T-helper 1 cell (primary cell): ENCODE data around the gene CORO7.
A peak's percentile ranks its signal among the peaks of the same experiment; 100 is the strongest.

Experiments
- DNase-seq, 5 donors: peaks; one replicate each; pipeline ENCODE4 v3.0.0-alpha.2; 2012 to 2020
- total RNA-seq, 4 donors: gene quantifications; one replicate each; lab custom pipeline; 2026; lab: John Stamatoyannopoulos, UW

CORO7 gene
- 94.2 to 134 (median 105) reads per million in 4 donors for total RNA-seq

- DNase-seq, result peak; percentile 97 to 100 (median 98)
These were observed at the start of gene CORO7 for GRCh38 chr16:4416200-4417032. Gene CORO7, minus strand, starts transcription at chr16:4416596. Its CDS starts 78 bp downstream, at chr16:4416518.

GRCh38 chr16:4463522-4464163 is 47.2 kb upstream of the CORO7 start:
- no peak for DNase-seq

GRCh38 chr16:4461250-4462085 is 45.1 kb upstream of the CORO7 start:
- DNase-seq, result no peak

GRCh38 chr16:4460936-4461249 is 44.5 kb upstream of the CORO7 start:
- DNase-seq, result no peak

- no peak for DNase-seq
These were observed 39.6 kb upstream of the CORO7 start for GRCh38 chr16:4455951-4456350.

GRCh38 chr16:4455081-4455480 is 38.7 kb upstream of the CORO7 start:
- no peak for DNase-seq

GRCh38 chr16:4454623-4455022 is 38.2 kb upstream of the CORO7 start:
- DNase-seq, result no peak

- DNase-seq, result no peak
These were observed 36.3 kb upstream of the CORO7 start for GRCh38 chr16:4452674-4453073.

- no peak for DNase-seq
These were observed 34.6 kb upstream of the CORO7 start for GRCh38 chr16:4450931-4451519.

GRCh38 chr16:4450430-4450829 is 34.0 kb upstream of the CORO7 start:
- no peak for DNase-seq

- DNase-seq, result no peak
These were observed 27.6 kb upstream of the CORO7 start for GRCh38 chr16:4443986-4444385.

GRCh38 chr16:4443271-4443670 is 26.9 kb upstream of the CORO7 start:
- DNase-seq, result no peak

GRCh38 chr16:4442371-4442770 is 26.0 kb upstream of the CORO7 start:
- DNase-seq, result no peak

GRCh38 chr16:4437366-4437765 is 21.0 kb upstream of the CORO7 start:
- no peak for DNase-seq

- DNase-seq, result no peak
These were observed 19.1 kb upstream of the CORO7 start for GRCh38 chr16:4435337-4436067.

- no peak for DNase-seq
These were observed 17.8 kb upstream of the CORO7 start for GRCh38 chr16:4433914-4434787.

- no peak for DNase-seq
These were observed 16.8 kb upstream of the CORO7 start for GRCh38 chr16:4433228-4433627.

GRCh38 chr16:4431023-4431422 is 14.6 kb upstream of the CORO7 start:
- no peak for DNase-seq

GRCh38 chr16:4428500-4428899 is 12.1 kb upstream of the CORO7 start:
- DNase-seq, result no peak

GRCh38 chr16:4426722-4427372 is 10.5 kb upstream of the CORO7 start:
- DNase-seq, result no peak
